ENCODE results near the gene EEF1AKMT1.

The EEF1AKMT1 gene

GRCh38 chr13:20773194-20774080 is at the start of gene EEF1AKMT1:
EEF1AKMT1 (minus strand) TSS chr13:20773961; CDS start chr13:20757598, 16,363 bp downstream.
- DNase-seq (ENCODE audit: low spot score) = peak; percentile 51

GRCh38 chr13:20823071-20823470 is 49.3 kb upstream of the EEF1AKMT1 start:
- DNase-seq (ENCODE audit: low spot score) = no peak

- no peak for DNase-seq (ENCODE audit: low spot score)
Observed at GRCh38 chr13:20822406-20822805, 48.6 kb upstream of the EEF1AKMT1 start.

GRCh38 chr13:20819715-20820114 is 46.0 kb upstream of the EEF1AKMT1 start:
- no peak for DNase-seq (ENCODE audit: low spot score)

GRCh38 chr13:20815464-20815863 is 41.7 kb upstream of the EEF1AKMT1 start:
- no peak for DNase-seq (ENCODE audit: low spot score)

GRCh38 chr13:20814224-20814910 is 40.6 kb upstream of the EEF1AKMT1 start:
- no peak for DNase-seq (ENCODE audit: low spot score)

- DNase-seq (ENCODE audit: low spot score) = no peak
Observed at GRCh38 chr13:20812890-20813289, 39.1 kb upstream of the EEF1AKMT1 start.

- DNase-seq (ENCODE audit: low spot score) = no peak
Observed at GRCh38 chr13:20810808-20811207, 37.0 kb upstream of the EEF1AKMT1 start.

GRCh38 chr13:20808874-20809273 is 35.1 kb upstream of the EEF1AKMT1 start:
- DNase-seq (ENCODE audit: low spot score) = no peak

GRCh38 chr13:20803180-20803965 is 29.6 kb upstream of the EEF1AKMT1 start:
- DNase-seq (ENCODE audit: low spot score) = no peak

GRCh38 chr13:20801707-20802106 is 27.9 kb upstream of the EEF1AKMT1 start:
- DNase-seq (ENCODE audit: low spot score) = no peak

GRCh38 chr13:20799726-20800416 is 26.1 kb upstream of the EEF1AKMT1 start:
- no peak for DNase-seq (ENCODE audit: low spot score)

- no peak for DNase-seq (ENCODE audit: low spot score)
Observed at GRCh38 chr13:20798027-20798426, 24.3 kb upstream of the EEF1AKMT1 start.

- DNase-seq (ENCODE audit: low spot score) = no peak
Observed at GRCh38 chr13:20796791-20797508, 23.2 kb upstream of the EEF1AKMT1 start.

GRCh38 chr13:20789665-20790064 is 15.9 kb upstream of the EEF1AKMT1 start:
- no peak for DNase-seq (ENCODE audit: low spot score)

GRCh38 chr13:20788312-20788711 is 14.6 kb upstream of the EEF1AKMT1 start:
- no peak for DNase-seq (ENCODE audit: low spot score)

- no peak for DNase-seq (ENCODE audit: low spot score)
Observed at GRCh38 chr13:20787180-20787579, 13.4 kb upstream of the EEF1AKMT1 start.

- no peak for DNase-seq (ENCODE audit: low spot score)
Observed at GRCh38 chr13:20782116-20782708, 8.5 kb upstream of the EEF1AKMT1 start.

GRCh38 chr13:20780317-20780716 is 6.6 kb upstream of the EEF1AKMT1 start:
- no peak for DNase-seq (ENCODE audit: low spot score)

GRCh38 chr13:20779405-20779804 is 5.6 kb upstream of the EEF1AKMT1 start:
- no peak for DNase-seq (ENCODE audit: low spot score)

GRCh38 chr13:20778311-20778710 is 4.5 kb upstream of the EEF1AKMT1 start:
- no peak for DNase-seq (ENCODE audit: low spot score)

Data from HuH-7.5 (cell line).